D721Med (cell line): ENCODE measurements around the gene ALDH16A1.

Experiments used
- DNase-seq: peaks from one replicate; pipeline ENCODE4 v3.0.0; 2011; ENCODE audit warnings: low spot score; ENCODE audit not compliant: insufficient read length
- FAIRE-seq: peaks from 2 replicates; lab custom pipeline; 2011; peaks lifted over from hg19 to GRCh38; lab: Jason Lieb, UNC
- CTCF ChIP-seq: IDR thresholded peaks from 2 replicates; pipeline ENCODE4 v1.5.1; 2012; ENCODE audit warnings: mild to moderate bottlenecking, control low read depth; ENCODE audit not compliant: insufficient read depth; ENCODE audit errors: missing control alignments

ALDH16A1 gene

GRCh38 chr19:49497789-49498103 is 44.7 kb downstream of the ALDH16A1 start:
- TF ChIP-seq CTCF = no peak
- FAIRE-seq = no peak
- DNase-seq = no peak

GRCh38 chr19:49498475-49498874 is 45.5 kb downstream of the ALDH16A1 start:
- FAIRE-seq (no peak), DNase-seq (no peak)
- TF ChIP-seq CTCF = no peak

- no peak for TF ChIP-seq CTCF
Observed at GRCh38 chr19:49499030-49499670, 46.1 kb downstream of the ALDH16A1 start.

GRCh38 chr19:49502866-49503581 is 50.0 kb downstream of the ALDH16A1 start:
- FAIRE-seq (no peak), DNase-seq (no peak)
- peak; percentile 48 for TF ChIP-seq CTCF

More at GRCh38 chr19:49499030-49499670, 46.1 kb downstream of the ALDH16A1 start:
- DNase-seq (no peak), FAIRE-seq (no peak)

- DNase-seq (no peak), FAIRE-seq (no peak)
- no peak for TF ChIP-seq CTCF
Observed at GRCh38 chr19:49503582-49503962, 50.5 kb downstream of the ALDH16A1 start.

GRCh38 chr19:49506575-49507105 is 53.6 kb downstream of the ALDH16A1 start:
- peak; percentile 94 for TF ChIP-seq CTCF
- DNase-seq (peak; percentile 87), FAIRE-seq (no peak)
